Neural progenitor cell (in vitro differentiated cells): ENCODE data around the gene KCNH1. TPM values are rescaled to one million over a fixed set of nuclear protein-coding genes. Genes with fewer than 3 reads are reported as not detected.

Experiments used
- DNase-seq: peaks from one replicate; pipeline ENCODE4 v3.0.0-alpha.2; 2016; ENCODE audit warnings: low spot score
- H2AFZ ChIP-seq: fragments of 200-600 bp; sonication (generic); replicated peaks from 2 replicates; pipeline ENCODE4 v1.6.1; 2016; ENCODE audit warnings: antibody characterized with exemption
- H3F3A ChIP-seq: fragments of 200-600 bp; sonication (generic); 2 replicates; pipeline ENCODE4 v1.6.1; 2016; ENCODE audit warnings: antibody characterized with exemption, low read depth
- H3K27ac ChIP-seq: fragments of 200-600 bp; sonication (generic); 2 replicates; pipeline ENCODE4 v1.5.1; 2016; ENCODE audit warnings: mild to moderate bottlenecking
- H3K27me3 ChIP-seq: fragments of 200-600 bp; sonication (generic); 2 replicates; pipeline ENCODE4 v1.6.1; 2016; ENCODE audit warnings: mild to moderate bottlenecking, moderate library complexity
- H3K36me3 ChIP-seq: fragments of 200-600 bp; sonication (generic); 2 replicates; pipeline ENCODE4 v1.5.1; 2016
- H3K4me1 ChIP-seq: fragments of 200-600 bp; sonication (generic); 2 replicates; pipeline ENCODE4 v1.6.1; 2016; ENCODE audit warnings: mixed run types
- H3K4me2 ChIP-seq: fragments of 200-600 bp; sonication (generic); 2 replicates; pipeline ENCODE4 v1.6.1; 2016
- H3K4me3 ChIP-seq: fragments of 200-600 bp; sonication (generic); 2 replicates; pipeline ENCODE4 v1.5.1; 2016
- H3K79me2 ChIP-seq: fragments of 200-600 bp; sonication (generic); 2 replicates; pipeline ENCODE4 v1.6.1; 2016; ENCODE audit warnings: low read depth
- H3K9ac ChIP-seq: fragments of 200-600 bp; sonication (generic); 2 replicates; pipeline ENCODE4 v1.6.1; 2016
- H3K9me3 ChIP-seq: fragments of 200-600 bp; sonication (generic); 2 replicates; pipeline ENCODE4 v1.5.1; 2016; ENCODE audit warnings: low read depth
- H4K20me1 ChIP-seq: fragments of 200-600 bp; sonication (generic); 2 replicates; pipeline ENCODE4 v1.6.1; 2016; ENCODE audit warnings: low read depth
- H3K27ac Mint-ChIP-seq: 3 replicates; pipeline ENCODE4 v1.8.0; 2021; ENCODE audit warnings: mixed read lengths
- H3K27me3 Mint-ChIP-seq: 2 replicates; pipeline ENCODE4 v1.8.0; 2022; ENCODE audit warnings: low read depth, mild to moderate bottlenecking, inconsistent platforms, moderate library complexity, mixed read lengths; ENCODE audit not compliant: insufficient read depth
- H3K36me3 Mint-ChIP-seq: 3 replicates; pipeline ENCODE4 v1.8.0; 2021; ENCODE audit warnings: mixed read lengths
- H3K4me1 Mint-ChIP-seq: 3 replicates; pipeline ENCODE4 v1.8.0; 2021; ENCODE audit warnings: mixed read lengths
- H3K4me3 Mint-ChIP-seq: 3 replicates; pipeline ENCODE4 v1.8.0; 2021; ENCODE audit warnings: mild to moderate bottlenecking, moderate library complexity, mixed read lengths
- H3K9me3 Mint-ChIP-seq: 3 replicates; pipeline ENCODE4 v1.8.0; 2020; ENCODE audit warnings: mixed read lengths
- EZH2 ChIP-seq: fragments of 200-600 bp; sonication (generic); IDR thresholded peaks from 2 replicates; pipeline ENCODE4 v1.6.1; 2017; ENCODE audit warnings: antibody characterized with exemption, mild to moderate bottlenecking, moderate library complexity
- EZH2phosphoT487 ChIP-seq: fragments of 200-600 bp; sonication (generic); IDR thresholded peaks from 2 replicates; pipeline ENCODE4 v1.6.1; 2017; ENCODE audit warnings: antibody characterized with exemption
- total RNA-seq: library from RNA; depleted of rRNA; stranded (reverse); fragments of >200 nt; gene quantifications from 2 replicates; pipeline ENCODE4 v1.2.3, GENCODE V29; 2015; ENCODE audit warnings: low replicate concordance
- TF ChIP-seq, protein P1 (sequence below): fragments of 200-600 bp; sonication (generic); IDR thresholded peaks from 2 replicates; pipeline ENCODE4 v1.5.1; 2017; ENCODE audit warnings: antibody characterized with exemption, mild to moderate bottlenecking

KCNH1 gene
- total RNA-seq, 1 donor from 2014 or later, result 1.6 TPM

- H3K4me3 ChIP-seq, result no peak overlapping the region
- H3K36me3 ChIP-seq, result no peaks in the 10 kb centered on the region
- H3K27me3 ChIP-seq, result no peaks in the 10 kb centered on the region
- H3K9me3 Mint-ChIP-seq, result no peaks in the 10 kb centered on the region
- no peak overlapping the region for H3K4me2 ChIP-seq
- H4K20me1 ChIP-seq, result peaks cover 5% of the 10 kb centered on the region
- no peak for DNase-seq
- no peaks in the 10 kb centered on the region for H3K27me3 Mint-ChIP-seq
- peaks cover 22% of the 10 kb centered on the region for H3K4me1 Mint-ChIP-seq
- TF ChIP-seq, protein P1, sequence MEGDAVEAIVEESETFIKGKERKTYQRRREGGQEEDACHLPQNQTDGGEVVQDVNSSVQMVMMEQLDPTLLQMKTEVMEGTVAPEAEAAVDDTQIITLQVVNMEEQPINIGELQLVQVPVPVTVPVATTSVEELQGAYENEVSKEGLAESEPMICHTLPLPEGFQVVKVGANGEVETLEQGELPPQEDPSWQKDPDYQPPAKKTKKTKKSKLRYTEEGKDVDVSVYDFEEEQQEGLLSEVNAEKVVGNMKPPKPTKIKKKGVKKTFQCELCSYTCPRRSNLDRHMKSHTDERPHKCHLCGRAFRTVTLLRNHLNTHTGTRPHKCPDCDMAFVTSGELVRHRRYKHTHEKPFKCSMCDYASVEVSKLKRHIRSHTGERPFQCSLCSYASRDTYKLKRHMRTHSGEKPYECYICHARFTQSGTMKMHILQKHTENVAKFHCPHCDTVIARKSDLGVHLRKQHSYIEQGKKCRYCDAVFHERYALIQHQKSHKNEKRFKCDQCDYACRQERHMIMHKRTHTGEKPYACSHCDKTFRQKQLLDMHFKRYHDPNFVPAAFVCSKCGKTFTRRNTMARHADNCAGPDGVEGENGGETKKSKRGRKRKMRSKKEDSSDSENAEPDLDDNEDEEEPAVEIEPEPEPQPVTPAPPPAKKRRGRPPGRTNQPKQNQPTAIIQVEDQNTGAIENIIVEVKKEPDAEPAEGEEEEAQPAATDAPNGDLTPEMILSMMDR, result no peak
- TF ChIP-seq EZH2, result no peak
- no peak for TF ChIP-seq EZH2phosphoT487
- peaks cover 32% of the 10 kb centered on the region for H3K4me1 ChIP-seq
- H3K27ac Mint-ChIP-seq, result no peak overlapping the region
- H3K27ac ChIP-seq, result no peak overlapping the region
- peaks cover 16% of the 10 kb centered on the region for H3F3A ChIP-seq
- H3K9me3 ChIP-seq, result no peaks in the 10 kb centered on the region
- no peak overlapping the region for H3K4me3 Mint-ChIP-seq
- H2AFZ ChIP-seq, result no peak overlapping the region
- no peak overlapping the region for H3K9ac ChIP-seq
- H3K79me2 ChIP-seq, result no peaks in the 10 kb centered on the region
- H3K36me3 Mint-ChIP-seq, result no peaks in the 10 kb centered on the region
Measured at GRCh38 chr1:210731597-210731996, 402.4 kb downstream of the KCNH1 start.

- no peaks in the 10 kb centered on the region for H3K36me3 Mint-ChIP-seq
- H3F3A ChIP-seq, result peaks cover 16% of the 10 kb centered on the region
- no peaks in the 10 kb centered on the region for H3K79me2 ChIP-seq
- peaks cover 5% of the 10 kb centered on the region for H4K20me1 ChIP-seq
- no peaks in the 10 kb centered on the region for H3K27me3 ChIP-seq
- H3K4me1 ChIP-seq, result peaks cover 32% of the 10 kb centered on the region
- peaks cover 3% of the 10 kb centered on the region for H3K27me3 Mint-ChIP-seq
- DNase-seq, result no peak
- H3K4me3 ChIP-seq, result no peak overlapping the region
- no peak overlapping the region for H3K27ac Mint-ChIP-seq
- no peak overlapping the region for H3K9ac ChIP-seq
- no peak overlapping the region for H3K27ac ChIP-seq
- H3K4me1 Mint-ChIP-seq, result peaks cover 25% of the 10 kb centered on the region
- no peaks in the 10 kb centered on the region for H3K9me3 ChIP-seq
- TF ChIP-seq, protein P1, result no peak
- TF ChIP-seq EZH2, result no peak
- no peak for TF ChIP-seq EZH2phosphoT487
- H3K4me2 ChIP-seq, result no peak overlapping the region
- no peaks in the 10 kb centered on the region for H3K9me3 Mint-ChIP-seq
- no peak overlapping the region for H3K4me3 Mint-ChIP-seq
- no peak overlapping the region for H2AFZ ChIP-seq
- H3K36me3 ChIP-seq, result no peaks in the 10 kb centered on the region
Measured at GRCh38 chr1:210731193-210731592, 402.8 kb downstream of the KCNH1 start.

DNA sequence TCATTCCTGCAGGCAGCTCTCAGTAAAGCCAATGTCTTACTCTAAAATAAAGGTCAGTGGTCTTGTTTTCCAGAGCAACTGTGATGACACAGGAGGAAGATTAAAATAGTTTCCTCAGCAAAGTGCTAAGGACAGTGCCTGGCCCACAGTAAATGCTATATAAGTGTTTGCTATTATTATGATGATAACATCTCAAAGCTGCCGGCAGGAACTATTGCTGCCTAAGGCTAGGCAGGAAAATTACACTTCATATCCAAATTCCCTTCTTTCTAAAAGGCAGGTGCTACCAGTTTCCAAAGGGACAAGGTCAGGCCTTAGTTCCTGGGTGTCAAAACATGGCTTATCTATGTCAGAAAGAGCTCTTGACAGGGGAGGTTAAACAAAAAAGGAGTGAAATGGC, 403.9 kb downstream of the KCNH1 start:
- peaks cover 32% of the 10 kb centered on the region for H3K4me1 ChIP-seq
- no peaks in the 10 kb centered on the region for H3K9me3 ChIP-seq
- H3K27ac ChIP-seq, result no peak overlapping the region
- H3K9me3 Mint-ChIP-seq, result no peaks in the 10 kb centered on the region
- H3F3A ChIP-seq, result peaks cover 16% of the 10 kb centered on the region
- H2AFZ ChIP-seq, result no peak overlapping the region
- no peaks in the 10 kb centered on the region for H3K36me3 ChIP-seq
- peaks cover 3% of the 10 kb centered on the region for H3K27me3 Mint-ChIP-seq
- no peak for DNase-seq
- H4K20me1 ChIP-seq, result peaks cover 5% of the 10 kb centered on the region
- H3K4me2 ChIP-seq, result no peak overlapping the region
- no peak overlapping the region for H3K4me3 ChIP-seq
- H3K9ac ChIP-seq, result no peak overlapping the region
- H3K4me1 Mint-ChIP-seq, result peaks cover 22% of the 10 kb centered on the region
- H3K27me3 ChIP-seq, result no peaks in the 10 kb centered on the region
- H3K4me3 Mint-ChIP-seq, result no peak overlapping the region
- no peak for TF ChIP-seq EZH2phosphoT487
- TF ChIP-seq, protein P1, result no peak
- TF ChIP-seq EZH2, result no peak
- no peaks in the 10 kb centered on the region for H3K36me3 Mint-ChIP-seq
- no peak overlapping the region for H3K27ac Mint-ChIP-seq
- H3K79me2 ChIP-seq, result no peaks in the 10 kb centered on the region
